ENCODE measurements around the gene TNFRSF17.
A peak's percentile ranks its signal among the peaks of the same experiment; 100 is the strongest.
"Not testable (repeated sequence)": the region's sequence is repeated elsewhere in the genome, so short reads cannot be mapped to it uniquely, and the experiment has no call there.

Gene TNFRSF17

GRCh38 chr16:11964761-11965551 lies at the start of gene TNFRSF17:
TNFRSF17 (plus strand) TSS chr16:11965210; CDS start chr16:11965325, 115 bp downstream.
- no peak for DNase-seq (ENCODE audit: low read depth in 2 of 2)

DNA sequence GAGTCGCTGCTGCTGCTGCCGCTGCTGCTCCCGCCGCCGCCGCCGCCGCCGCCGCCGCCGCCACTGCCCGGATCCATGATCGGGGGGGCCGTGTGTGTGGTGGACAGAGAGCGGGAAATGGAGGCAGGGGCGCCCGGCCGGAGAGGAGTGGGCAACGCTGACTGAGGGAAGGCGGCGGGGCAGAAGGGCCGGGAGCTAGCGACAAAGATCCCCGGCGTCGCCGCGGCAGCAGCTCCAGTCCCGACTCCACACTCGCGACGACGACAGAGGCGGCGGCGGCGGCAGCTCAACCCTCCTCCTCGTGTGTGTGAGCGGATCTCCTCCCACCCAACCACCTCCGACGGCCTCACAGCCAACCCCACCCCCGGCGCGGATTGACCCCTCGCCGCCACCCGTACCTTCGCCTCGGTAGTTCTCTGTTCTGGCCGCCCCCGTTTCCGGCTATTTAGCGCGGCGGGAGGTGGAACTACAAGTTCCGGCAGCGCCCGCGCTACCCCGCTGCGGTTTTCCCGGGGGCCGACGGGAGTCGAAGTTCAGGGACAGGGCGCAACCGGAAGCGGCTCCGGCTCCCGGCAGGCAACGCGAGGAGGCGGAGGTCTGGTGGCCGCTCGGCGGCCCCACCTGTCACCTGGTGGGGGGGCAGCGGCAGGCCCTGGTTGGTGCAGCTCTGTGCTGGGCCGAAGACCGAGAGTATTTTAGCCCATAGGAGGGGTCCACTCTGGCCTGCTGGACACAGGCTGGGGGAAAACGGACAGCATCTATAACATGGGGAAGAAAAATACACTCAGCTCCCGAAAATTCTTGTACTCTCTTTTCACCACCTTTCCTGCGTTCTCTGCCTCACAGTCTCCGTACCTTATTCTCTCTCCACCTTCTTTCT lies 49.1 kb upstream of the TNFRSF17 start, which contains the start of gene GSPT1:
GSPT1 (minus strand) TSS at position 313 of the 880 bp plus-strand sequence; CDS start at position 77, 236 bp downstream.
- DNase-seq (ENCODE audit: low read depth in 2 of 2) = peak; percentile 99

DNA sequence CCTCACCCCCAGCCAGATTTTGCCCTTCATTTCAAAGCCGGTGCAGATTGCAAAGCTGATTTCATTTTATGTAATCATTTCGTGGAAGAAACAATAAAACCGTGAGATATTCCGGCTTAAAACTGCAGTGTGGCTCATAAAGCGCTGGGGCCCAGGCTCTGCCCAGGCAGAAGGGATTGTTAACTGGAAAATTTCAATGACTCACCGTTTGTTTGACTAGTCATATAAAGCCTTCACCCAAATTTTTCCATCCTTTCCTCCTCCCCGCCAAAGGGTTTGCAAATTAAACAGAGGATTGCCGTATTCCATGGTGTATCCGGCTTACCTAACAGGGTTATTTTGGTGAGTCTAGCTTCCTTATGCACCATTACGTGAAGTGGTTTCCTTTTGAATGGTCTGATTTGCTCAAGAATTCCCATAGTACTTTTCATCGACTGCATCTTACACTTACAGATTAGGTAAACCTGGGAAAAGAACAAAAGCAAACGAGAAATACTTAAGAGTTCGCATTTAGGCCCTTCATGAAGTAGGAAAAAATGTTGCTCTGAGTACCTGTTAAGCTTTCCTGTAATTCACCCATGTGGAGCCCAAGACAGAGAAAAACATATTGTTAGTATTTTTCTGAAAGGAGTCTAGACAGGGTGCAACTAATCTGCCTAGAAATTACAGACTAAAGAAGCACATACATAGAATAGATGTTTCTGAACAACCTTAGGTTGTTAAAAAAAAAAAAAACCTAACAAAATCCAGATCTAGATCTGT lies 48.3 kb upstream of the TNFRSF17 start:
- no peak for DNase-seq (ENCODE audit: low read depth in 2 of 2)

DNA sequence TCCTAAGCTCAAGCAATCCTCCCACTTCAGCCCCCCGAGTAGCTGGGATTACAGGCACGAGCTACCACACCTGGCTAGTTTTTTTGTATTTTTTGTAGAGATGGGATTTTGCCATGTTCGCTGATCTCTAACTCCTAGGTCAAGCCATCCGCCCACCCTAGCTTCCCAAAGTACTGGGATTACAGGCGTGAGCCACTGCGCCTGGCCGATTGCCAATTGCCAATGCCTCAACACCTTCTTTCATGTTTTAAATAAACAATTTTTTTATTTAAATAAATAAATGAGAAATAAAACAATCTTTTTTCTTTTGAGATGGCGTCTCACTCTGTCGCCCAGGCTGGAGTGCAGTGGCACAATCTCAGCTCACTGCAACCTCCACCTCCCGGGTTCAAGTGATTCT lies 41.0 kb upstream of the TNFRSF17 start:
- DNase-seq (ENCODE audit: low read depth in 2 of 2) = not testable (repeated sequence)

GRCh38 chr16:11927350-11927749 lies 37.7 kb upstream of the TNFRSF17 start:
- not testable (repeated sequence) for DNase-seq (ENCODE audit: low read depth in 2 of 2)

DNA sequence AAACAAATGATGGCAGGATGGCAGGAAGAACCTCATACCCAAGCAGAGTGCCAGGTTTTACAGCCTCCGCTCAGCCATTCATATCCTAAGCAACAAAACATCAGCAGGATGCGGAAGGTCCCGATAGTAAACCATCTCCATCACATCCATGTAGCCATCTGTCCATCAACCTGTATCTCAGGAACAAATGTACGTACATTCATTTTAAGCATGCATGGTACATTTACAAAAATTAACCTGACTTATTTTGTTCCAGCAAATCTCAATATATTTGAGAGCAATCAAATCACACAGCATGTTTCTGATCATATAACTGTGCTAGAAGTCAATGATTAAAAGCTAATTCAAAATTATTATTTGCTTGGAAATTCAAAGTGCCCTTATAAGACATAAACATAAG lies 23.1 kb upstream of the TNFRSF17 start, which contains the start of gene NPIPB2:
NPIPB2 (minus strand) TSS at position 101 of the 400 bp plus-strand sequence; CDS start at position 101, 0 bp downstream.
- not testable (repeated sequence) for DNase-seq (ENCODE audit: low read depth in 2 of 2)

GRCh38 chr16:11946433-11946832 lies 18.6 kb upstream of the TNFRSF17 start:
- DNase-seq (ENCODE audit: low read depth in 2 of 2) = no peak

GRCh38 chr16:11948819-11949218 lies 16.2 kb upstream of the TNFRSF17 start:
- no peak for DNase-seq (ENCODE audit: low read depth in 2 of 2)

DNA sequence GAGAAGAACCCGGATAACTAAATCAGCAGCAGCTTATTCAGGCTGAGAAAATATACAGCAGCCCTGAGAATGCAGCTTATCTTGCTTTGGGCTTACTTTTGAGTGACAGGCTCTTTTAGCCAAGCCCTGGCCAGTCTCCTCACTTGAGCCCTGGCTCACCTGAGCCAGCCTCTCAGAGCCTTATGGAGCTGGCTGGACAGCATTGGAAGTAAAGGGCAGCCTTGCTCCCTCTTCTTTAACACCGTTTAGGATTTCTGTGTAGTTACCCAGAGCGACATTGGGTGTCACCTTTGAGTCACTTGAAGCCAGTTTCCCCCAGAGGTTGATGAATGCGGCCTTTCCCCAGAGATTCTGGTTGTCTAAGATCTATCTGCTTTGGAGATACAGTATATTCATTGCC lies 15.5 kb upstream of the TNFRSF17 start:
- no peak for DNase-seq (ENCODE audit: low read depth in 2 of 2)

- no peak for DNase-seq (ENCODE audit: low read depth in 2 of 2)
Observed at GRCh38 chr16:11950388-11950787, 14.6 kb upstream of the TNFRSF17 start.

DNA sequence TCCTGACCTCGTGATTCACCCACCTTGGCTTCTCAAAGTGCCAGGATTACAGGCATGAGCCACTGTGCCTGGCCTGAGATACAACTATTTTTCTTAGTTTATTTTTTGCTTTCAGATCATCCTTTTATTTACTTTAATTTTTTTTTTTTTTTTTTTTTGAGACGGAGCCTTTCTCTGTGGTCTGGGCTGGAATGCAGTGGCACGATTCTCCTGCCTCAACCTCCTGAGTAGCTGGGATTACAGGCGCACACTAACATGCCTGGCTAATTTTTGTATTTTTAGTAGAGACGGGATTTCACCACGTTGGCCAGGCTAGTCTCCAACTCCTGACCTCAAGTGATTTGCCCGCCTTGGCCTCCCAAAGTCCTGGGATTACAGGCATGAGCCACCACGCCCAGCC lies 11.4 kb upstream of the TNFRSF17 start:
- DNase-seq (ENCODE audit: low read depth in 2 of 2) = not testable (repeated sequence)

GRCh38 chr16:11955713-11956123 lies 9.3 kb upstream of the TNFRSF17 start:
- DNase-seq (ENCODE audit: low read depth in 2 of 2) = no peak

DNA sequence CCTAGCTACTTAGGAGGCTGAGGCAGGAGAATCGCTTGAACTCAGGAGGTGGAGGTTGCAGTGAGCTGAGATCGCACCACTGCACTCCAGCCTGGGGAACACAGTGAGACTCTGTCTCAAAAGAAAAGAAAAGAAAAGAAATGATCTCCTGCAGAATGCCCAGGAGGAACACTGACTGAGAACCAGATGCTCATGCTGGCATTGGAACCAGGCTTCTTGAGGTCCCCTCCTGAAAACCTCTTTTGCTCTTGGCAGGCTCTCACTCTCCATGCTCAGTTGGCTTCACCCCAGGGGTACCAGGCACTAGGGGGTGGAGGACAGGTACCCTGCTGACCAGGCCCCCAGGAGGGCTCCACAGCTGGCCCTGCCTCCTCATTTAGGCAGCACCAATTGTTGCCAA lies 8.5 kb upstream of the TNFRSF17 start:
- DNase-seq (ENCODE audit: low read depth in 2 of 2) = no peak

DNA sequence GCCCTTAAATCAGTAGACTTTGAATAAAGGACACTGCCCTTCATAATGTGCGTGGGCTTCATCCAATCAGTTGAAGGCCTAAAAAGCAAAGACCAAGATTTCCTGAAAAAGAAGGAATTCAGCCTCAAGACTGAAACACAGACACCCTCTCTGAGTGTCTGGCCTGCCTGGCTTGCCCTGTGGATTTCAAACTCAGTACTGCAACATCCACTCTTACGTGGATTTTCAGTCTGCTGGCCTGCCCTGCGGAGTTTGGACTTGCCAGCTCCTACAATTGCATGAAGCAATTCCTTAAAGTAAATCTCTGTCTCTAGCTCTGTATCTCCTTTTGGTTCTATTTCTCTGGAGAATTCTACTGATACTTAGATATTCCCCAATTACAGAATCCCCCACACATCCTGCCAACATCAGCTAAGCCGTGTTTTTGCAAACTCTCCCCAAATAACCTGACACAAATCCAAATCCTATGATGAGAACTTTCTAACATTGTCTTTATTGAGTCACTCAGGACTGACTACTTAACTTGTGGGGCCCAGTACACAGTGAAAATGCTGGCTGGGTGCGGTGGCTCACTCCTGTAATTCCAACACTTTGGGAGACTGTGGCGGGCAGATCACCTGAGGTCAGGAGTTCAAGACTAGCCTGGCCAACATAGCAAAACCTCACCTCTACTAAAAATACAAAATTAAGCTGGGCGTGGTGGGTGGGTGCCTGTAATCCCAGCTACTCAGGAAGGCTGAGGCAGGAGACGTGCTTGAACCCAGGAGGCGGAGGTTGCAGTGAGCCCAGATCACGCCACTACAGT lies 7.2 kb upstream of the TNFRSF17 start:
- no peak for DNase-seq (ENCODE audit: low read depth in 2 of 2)

DNA sequence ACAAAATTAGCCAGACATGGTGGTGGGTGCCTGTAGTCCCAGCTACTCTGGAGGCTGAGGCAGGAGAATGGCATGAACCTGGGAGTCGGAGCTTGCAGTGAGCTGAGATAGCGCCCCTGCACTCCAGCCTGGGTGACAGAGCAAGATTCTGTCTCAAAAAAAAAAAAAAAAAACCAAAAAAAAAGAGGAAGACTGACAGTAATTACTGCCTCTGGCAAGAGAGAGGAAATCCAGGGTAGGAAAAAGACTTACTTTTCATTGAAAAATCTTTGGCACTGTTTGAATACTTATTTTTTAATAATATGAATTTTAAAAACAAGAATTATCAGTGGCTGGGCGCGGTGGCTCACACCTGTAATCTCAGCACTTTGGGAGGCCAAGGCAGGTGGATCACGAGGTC lies 2.6 kb upstream of the TNFRSF17 start:
- DNase-seq (ENCODE audit: low read depth in 2 of 2) = not testable (repeated sequence)

GRCh38 chr16:11962978-11963377 lies 2.0 kb upstream of the TNFRSF17 start:
- DNase-seq (ENCODE audit: low read depth in 2 of 2) = not testable (repeated sequence)

- no peak for DNase-seq (ENCODE audit: low read depth in 2 of 2)
Observed at GRCh38 chr16:11963706-11964105, 1.3 kb upstream of the TNFRSF17 start.

- no peak for DNase-seq (ENCODE audit: low read depth in 2 of 2)
Observed at GRCh38 chr16:11966173-11966572, 1.2 kb downstream of the TNFRSF17 start.

GRCh38 chr16:11967195-11967911 lies 2.3 kb downstream of the TNFRSF17 start:
- no peak for DNase-seq (ENCODE audit: low read depth in 2 of 2)

- DNase-seq (ENCODE audit: low read depth in 2 of 2) = no peak
Observed at GRCh38 chr16:11968577-11968976, 3.6 kb downstream of the TNFRSF17 start.
